Suppressor macrophage treated with lipopolysaccharide for 1 hour (primary cell): ENCODE data around the gene FUT6.
"Not testable (repeated sequence)": the region's sequence is repeated elsewhere in the genome, so short reads cannot be mapped to it uniquely, and the experiment has no call there.

Experiments
- DNase-seq, 3 donors: peaks; one replicate each; pipeline ENCODE4 v3.0.0-alpha.2; 2020 to 2022

The FUT6 gene

DNA sequence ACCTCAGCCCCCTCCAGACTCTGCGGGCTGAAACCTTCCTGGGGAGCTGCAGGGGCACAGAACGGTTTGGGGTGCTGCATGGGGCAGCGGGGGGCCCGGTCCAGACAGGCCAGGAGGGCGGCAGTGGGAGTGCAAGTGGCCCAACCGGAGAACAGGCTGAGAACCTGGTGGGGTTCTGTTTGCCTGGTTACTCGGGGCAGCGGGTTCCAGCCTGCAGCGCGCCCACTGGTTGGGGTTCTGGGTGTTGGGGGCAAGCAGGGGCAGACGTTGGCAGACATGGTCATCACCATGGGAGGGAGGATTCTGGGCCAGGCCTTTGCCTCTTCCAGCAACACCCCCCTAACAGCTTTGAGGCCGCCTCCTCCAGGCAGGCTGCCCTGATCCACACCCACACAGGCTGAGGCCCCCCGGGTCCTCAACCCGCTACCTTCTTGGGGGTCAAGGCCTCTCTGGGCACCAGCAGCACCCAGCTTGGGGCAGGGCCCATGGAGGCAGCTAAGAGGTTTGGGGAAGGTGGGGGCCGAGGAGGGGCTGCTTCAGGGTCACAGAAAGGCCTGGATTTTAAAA lies 54.8 kb downstream of the FUT6 start, which contains the start of gene PRR22:
PRR22 (minus strand) TSS at position 166 of the 567 bp plus-strand sequence; CDS start at position 80, 86 bp downstream.
- DNase-seq, result no peak

DNA sequence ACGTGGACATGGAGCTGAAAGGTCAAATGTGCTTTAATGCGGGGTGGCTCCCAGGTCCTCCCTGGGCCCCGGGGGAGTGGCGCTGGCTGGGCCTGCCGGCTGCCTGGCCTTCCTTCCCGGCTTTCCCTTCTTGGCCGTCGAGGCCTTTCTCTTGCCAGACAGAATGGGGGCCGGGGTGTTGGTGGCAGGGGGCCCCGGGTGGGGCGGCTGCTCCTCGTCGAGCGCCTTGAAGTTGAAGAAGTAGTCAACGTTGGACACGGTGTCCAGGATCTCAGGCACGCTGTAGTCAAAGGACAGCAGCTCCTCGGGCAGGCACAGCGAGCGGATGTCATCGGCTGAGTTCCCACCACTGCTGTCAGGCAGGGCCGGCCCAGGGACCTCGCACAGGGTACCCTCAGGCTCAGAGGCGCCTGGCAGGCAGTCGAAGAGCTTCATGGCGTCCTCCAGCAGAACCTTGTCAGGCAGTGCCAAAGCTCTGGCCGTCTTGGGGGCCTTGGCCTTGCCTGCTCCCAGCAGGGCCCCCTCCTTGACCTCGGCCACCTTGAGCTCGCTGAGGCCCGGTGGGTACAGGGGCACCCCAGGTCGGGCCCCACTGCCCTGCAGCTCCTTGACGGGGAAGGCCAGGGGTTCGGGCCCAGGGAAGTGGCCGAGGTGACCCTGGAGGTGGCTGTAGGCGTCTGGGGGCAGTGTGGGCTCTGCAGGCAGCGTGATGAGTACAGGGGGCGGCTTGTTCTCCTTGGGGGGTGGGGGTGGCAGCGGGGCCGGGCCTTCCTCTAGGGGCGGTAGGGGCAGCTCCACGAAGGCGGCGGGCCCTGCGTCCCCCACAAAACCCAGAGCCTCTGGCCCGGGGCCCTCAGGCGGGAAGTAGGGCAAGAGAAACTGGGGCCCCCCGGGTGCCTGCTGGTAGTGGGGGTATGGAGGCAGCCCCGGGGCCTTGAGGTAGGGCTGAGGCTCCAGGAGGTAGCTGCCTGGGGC lies 56.3 kb downstream of the FUT6 start:
- DNase-seq, result no peak

DNA sequence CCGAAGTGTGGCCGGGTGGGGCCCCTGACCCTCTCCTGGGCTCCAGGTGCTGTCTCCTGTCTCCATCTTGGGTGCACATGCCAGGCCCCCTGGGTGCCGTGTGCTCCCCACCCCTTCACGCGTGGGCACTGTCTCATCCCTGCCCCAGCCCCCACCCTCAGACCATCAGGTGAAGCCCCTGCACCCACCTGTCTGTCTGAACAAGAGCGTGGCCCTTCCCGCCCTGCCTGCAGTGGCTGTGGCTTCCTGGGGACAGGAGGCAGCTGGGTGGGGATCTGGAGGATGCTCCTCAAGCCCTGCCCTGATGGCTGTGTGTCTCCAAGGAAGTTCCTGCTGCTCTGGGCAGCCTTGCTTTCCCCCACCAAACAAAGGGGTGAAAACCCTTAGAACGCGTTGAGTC lies 57.2 kb downstream of the FUT6 start:
- DNase-seq, result no peak

DNA sequence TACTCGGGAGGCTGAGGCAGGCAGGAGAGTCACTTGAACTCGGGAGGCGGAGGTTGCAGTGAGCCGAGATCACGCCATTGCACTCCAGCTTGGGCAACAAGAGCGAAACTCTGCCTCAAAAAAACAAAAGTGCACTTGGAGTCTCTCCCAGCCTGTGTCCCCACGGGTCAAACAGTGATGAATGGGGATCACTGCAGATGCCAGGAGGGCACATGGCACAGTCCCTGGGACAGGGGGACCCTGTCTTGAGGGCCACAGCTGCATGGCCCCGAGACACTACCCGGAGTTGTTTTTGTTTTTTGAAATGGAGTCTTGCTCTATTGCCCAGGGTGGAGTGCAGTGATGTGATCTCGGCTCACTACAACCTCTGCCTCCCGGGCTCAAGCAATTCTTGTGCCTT lies 58.6 kb downstream of the FUT6 start:
- DNase-seq, result not testable (repeated sequence)
